ENCODE data around the gene CSDE1.

CSDE1 gene

DNA sequence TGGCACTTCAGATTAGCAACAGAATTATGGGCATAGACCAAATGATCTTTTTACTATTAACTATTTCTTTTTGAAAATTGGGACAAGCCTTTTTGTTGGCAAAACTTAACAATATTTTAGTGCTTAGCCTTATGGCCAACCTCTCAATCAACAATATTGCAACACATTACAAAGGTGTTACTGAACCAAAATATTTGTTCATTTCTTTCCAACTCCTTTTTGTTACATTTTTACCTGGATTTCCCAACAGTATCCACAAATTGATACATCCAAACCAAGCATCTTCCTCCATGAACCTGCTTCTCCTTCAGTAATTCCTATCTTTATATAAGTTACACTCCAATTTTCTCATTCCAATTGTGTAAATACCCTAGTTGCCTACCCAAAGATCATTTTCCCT, 61.0 kb downstream of the CSDE1 start:
- no peak for DNase-seq

DNA sequence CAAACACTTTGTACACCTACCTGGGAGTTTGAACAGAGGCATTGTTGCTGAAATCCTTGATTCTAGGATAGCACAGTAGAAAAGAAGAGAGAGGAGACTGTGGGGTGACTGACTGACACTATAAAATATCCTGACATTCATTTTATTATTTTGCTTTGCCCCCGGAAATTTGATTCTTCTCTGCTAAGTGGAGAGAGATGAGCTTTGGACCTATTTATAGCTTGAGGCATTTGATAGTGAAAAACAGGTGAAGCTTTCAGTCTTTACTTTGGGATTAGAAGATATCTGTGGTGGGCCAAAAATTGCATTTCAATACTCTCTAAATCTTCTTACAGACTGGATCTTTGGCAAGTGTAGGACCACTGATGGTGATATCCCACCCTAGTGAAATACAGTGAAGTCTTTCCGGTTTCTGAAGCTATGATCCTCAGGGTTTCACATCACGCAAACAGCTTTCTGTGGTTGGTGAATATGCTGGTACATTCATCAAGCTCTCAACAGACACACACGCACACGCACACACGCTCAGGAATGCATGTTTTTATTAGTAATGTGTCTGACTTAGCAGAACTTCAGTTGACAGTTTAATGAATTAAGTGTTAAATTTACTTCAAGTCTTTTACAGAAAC, 62.2 kb downstream of the CSDE1 start, which contains the start of gene AMPD1:
Gene AMPD1 (minus strand): TSS at position 117 of the 629 bp plus-strand sequence. CDS start 75 bp downstream, at position 42.
- no peak for DNase-seq

DNA sequence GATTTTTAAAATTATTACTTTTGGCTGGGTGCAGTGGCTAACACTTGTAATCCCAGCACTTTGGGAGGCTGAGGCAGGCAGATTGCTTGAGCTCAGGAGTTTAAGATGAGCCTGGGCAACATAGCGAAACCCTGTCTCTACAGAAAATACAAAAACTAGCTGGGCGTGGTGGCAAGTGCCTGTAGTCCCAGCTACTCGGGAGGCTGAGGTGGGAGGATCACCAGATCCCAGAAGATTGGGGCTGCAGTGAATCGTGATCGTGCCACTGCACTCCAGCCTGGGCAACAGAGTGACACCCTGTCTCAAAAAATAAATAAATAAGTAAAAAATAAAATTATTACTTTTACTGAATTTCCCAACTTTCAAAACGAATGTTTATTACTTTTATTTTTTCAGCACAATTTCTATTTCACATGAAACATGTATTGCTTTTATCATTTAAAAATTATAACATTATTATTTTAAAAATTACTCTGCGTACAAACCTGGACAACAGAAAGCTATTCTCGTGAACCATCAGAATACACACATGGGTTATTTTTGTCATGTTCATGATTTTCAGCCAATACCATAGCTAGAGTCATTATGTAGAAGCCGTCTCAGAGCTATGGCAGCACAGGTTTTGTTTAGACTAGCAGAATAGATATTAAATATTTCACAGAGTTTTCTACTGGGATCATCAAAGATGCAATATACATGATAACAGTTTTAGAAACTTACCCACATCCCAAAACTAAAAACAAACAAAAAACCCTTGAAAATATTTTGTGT, 63.1 kb downstream of the CSDE1 start:
- DNase-seq = no peak

GRCh38 chr1:114692947-114693346, 64.8 kb downstream of the CSDE1 start:
- DNase-seq = no peak

DNA sequence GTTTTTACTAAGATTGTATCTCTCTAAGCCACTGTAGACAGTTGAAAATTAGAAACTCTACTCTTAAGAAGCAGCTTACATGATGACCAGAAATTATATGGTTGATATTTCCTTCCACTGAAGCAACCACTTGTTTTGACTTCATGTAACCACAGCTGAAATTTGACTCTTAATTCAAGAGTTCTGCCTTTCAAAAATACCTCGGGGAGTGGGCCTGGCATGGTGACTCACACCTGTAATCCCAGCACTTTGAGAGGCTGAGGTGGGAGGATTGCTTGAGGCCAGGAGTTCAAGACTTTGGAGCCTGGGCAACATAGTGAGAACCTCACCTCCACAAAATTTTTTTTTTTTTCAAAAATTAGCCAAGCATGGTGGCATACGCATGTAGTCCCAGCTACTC, 66.7 kb downstream of the CSDE1 start:
- DNase-seq = no peak

DNA sequence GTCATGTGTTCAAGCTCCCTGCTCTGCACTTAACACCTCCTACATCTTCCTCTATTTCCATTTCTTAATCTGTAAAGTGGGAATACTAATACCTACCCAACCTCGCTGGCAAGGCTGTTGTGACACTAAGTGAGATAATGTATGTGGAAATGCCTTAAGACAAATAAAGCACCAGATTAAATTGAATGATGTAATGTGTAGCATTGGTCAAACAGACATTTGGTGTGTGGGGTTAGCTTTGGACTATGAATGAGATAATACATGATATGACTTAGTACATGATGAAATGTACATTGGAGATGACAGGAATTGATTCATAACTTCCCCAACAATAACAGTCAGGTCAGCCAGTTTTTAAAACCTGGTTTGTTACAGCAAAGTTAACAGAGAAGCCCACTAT, 67.6 kb downstream of the CSDE1 start:
- no peak for DNase-seq

GRCh38 chr1:114688526-114688925, 69.3 kb downstream of the CSDE1 start:
- no peak for DNase-seq

DNA sequence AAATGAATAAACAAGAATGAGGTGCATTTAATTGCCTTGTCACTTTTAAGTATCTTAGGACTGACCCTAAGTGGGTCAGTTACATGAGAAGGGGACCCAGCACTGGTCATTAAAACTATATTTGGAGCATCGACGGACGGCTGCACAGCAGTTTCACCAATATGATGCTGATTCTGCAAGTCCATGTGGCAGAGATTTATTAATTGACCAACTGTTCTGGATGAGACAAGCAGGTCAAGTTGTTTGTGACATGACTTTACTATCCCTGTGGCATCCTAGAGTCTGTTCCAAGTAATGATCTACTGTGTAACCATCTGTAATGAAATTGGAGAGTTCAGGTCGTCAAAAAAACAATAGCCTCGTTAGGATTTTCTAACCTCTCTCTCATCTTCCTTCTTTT, 71.9 kb downstream of the CSDE1 start:
- DNase-seq = no peak

DNA sequence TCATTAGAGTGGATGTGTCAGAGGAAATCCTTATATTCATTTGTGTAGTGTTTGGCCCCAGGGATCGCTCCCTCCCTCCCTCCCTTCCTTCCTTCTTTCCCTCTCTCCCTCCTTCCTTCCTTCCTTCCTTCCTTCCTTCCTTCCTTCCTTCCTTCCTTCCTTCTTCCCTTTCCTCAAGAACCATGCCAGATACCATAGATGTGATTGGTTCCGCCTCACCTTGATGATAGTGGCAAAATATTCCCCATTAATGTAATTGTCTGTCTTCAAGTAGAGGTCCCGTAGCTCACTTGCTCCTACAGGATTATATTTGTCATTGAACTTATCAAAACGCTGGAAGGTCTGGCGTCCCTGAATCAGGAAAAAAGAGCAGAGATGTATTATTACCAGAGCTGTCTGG, 80.1 kb downstream of the CSDE1 start:
- DNase-seq = no peak

- DNase-seq = no peak
Measured at GRCh38 chr1:114676115-114676514, 81.7 kb downstream of the CSDE1 start.

- DNase-seq = no peak
Measured at GRCh38 chr1:114671939-114672275, 85.9 kb downstream of the CSDE1 start.

GRCh38 chr1:114671011-114671938, 86.5 kb downstream of the CSDE1 start:
- no peak for DNase-seq

DNA sequence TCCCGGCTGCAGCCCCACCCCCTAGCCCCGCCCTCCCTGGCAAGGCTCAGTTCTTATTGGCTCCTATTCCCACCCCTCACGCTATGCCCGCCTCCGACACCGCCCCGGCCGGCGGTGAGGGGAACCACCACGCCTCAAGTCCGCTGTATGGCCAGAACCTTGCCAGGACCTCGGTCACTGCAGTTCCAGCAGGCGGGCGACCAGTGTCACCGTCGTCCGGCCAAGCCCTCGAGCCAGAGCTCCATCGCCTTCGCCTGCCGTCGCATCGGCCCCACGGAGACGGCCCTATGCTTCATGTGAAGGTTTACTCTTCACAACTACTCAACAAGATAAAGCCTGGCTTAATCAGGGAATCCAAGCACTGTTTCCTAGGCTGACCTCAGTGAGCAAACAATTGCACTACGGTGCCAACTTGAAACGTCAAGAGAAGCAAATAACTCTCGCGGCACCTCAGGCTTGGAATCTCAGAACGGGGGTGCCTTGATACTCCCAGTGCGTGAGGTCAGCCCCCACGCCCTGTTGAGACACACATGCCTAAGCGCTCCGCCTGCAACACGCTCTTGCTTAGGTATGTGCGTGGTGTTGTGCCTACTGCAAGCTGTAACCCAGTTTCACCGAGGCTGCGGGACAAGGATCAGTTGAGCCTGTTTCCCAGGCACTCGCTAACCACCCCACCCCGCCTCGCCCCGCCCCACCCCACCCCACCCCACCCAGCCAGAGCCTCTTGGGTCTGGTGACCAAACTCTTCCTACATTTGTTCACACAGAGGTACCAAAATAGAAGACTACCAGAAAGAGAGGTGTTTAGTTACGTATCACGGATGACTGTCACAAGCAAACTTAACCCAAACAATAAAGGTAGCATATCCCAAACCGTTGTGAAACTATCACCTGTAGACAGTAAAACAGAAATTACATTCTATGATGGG, 87.4 kb downstream of the CSDE1 start:
- DNase-seq = peak; percentile 69

GRCh38 chr1:114669562-114670082, 88.2 kb downstream of the CSDE1 start, which contains the start of gene DENND2C:
Gene DENND2C (minus strand): TSS chr1:114670049. CDS start chr1:114625984, 44,065 bp downstream.
- DNase-seq = peak; percentile 53

GRCh38 chr1:114668784-114669561, 88.8 kb downstream of the CSDE1 start:
- no peak for DNase-seq

- no peak for DNase-seq
Measured at GRCh38 chr1:114668373-114668772, 89.4 kb downstream of the CSDE1 start.

GRCh38 chr1:114666954-114667353, 90.8 kb downstream of the CSDE1 start:
- no peak for DNase-seq

All from NCI-H510A (cell line).